ENCODE measurements around the gene NDUFA6.
"Not testable (repeated sequence)": the region's sequence is repeated elsewhere in the genome, so short reads cannot be mapped to it uniquely, and the experiment has no call there.

The NDUFA6 gene

DNA sequence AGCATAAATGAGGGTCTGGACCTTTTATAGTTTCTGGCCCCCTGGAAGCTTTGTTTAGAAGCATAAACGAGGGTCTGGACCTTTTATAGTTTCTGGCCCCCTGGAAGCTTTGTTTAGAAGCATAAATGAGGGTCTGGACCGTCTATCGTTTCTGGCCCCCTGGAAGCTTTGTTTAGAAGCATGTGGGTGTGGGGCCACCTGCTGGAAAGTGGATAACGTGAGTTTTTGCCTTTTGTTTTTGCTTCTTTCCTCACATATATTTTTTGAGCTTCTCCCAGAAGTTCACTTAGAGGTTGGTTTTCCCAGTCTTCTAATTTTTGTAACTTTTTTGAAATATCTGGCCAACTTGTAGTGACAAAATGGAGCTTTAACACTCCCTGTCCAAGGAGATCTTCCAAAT lies 22.2 kb upstream of the NDUFA6 start:
- not testable (repeated sequence) for DNase-seq (ENCODE audit: low read depth)

DNA sequence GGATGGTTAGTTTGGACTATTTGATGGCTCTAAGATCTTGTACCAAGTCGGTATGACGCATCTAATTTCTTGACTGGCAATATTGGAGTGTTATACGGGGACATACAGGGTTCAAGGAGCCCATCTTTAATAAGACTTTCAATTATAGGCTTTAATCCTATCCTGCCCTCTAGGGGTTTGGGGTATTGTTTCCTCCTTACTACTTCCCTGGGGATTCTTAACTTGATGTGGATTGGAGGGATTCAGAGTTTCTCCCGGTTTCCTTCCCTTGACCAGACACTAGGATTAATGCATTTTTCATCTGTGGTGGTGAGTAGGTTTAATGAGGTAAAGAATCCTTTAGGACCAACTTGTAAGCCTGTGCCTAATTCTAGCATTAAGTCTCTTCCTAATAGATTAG lies 21.2 kb upstream of the NDUFA6 start:
- no peak for DNase-seq (ENCODE audit: low read depth)

DNA sequence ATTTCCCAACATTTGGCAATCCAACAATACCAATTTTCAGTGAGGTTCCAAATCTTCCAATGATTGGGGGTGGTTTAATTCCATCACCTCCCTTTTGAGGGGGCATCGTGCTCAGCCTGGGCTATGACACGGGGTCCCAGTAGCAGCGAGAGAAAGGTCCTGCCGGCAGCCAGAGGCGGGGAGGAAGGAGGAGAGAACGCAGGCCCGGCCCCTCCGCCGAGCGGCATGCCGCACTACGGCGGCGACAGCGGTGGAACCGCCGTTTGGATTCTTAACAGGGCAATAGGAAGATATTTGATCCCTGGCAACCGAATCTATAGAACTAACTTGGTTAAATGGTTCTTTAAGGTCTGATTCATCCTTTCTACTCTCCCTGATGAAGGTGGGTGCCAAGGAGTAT lies 18.3 kb upstream of the NDUFA6 start:
- DNase-seq (ENCODE audit: low read depth): no peak

DNA sequence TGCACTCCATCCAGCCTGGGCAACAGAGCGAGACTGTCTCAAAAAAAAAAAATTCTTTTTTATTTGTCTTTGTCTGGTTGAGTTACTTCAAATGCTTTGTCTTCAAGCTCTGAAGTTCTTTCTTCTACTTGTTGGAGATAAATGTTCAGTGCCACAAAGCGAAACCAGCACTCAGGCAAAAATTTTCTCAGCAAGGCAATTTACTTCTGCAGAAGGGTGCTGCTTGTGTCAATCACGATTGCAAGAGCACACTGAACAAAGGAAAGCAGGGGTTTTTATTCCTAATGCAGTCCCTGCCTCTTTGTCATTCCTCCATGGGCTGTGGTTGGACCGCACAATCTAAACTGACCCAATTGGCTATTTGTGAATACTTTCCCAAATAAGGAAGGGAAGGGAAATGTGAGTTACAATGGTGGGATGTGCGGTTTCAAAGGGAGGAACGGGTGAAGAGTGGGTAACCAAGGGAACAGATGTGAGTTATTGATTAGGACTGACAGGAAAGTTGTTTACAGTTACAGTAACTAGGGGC lies 13.8 kb upstream of the NDUFA6 start:
- not testable (repeated sequence) for DNase-seq (ENCODE audit: low read depth)

DNA sequence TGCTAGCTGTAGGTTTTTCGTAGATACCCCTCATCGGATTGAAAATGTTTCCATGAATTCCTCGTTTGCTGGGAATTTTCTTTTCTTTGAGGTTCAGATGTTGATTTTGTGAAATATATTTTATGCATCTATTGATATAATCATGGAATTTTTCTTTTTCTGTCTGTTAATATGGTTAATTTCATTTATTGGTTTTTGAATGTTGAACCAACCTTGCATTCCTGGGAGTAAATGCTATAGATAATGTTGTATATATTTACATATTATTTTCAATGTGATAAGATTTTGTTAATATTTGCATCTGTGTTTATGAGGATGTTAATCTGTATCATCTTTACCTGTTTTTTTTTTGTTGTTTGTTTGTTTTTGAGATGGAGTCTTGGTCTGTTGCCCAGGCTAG lies 10.6 kb upstream of the NDUFA6 start:
- DNase-seq (ENCODE audit: low read depth): no peak

DNA sequence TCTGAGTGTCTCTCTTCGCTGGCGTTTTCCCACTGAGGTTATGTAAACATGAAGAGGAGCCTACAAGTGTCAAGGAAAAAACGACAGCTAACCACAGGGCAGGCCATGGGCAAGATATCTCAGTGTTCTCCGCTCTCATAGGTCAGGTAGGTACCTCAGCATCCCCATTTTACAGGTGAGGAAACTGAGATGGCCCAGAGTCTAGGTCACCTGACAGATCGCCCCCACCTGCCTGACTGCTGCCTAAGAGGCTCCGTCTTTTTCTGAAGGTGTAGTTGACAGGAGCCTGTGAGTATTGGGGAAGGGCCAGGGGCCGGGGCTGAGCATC lies 847 bp upstream of the NDUFA6 start:
- no peak for DNase-seq (ENCODE audit: low read depth)

DNA sequence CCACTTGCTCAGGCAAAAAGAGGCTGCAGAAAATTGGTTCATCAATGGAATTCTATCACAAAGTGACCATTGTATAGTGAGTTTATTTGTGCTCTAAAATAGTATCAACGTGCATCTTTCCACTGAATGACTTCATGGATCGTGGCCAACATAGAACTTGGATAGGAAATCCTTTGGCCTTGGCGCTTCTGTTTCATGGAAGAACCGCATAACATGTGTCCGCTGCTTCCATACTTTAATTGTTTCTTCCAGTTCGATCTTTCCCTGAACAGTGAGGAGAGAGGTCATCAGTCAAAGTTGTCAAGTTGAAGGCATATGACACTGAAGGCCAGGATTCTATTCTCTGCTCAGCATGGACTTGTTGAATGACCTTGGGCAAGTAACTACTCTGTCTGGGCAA lies 4.5 kb downstream of the NDUFA6 start:
- DNase-seq (ENCODE audit: low read depth): no peak

DNA sequence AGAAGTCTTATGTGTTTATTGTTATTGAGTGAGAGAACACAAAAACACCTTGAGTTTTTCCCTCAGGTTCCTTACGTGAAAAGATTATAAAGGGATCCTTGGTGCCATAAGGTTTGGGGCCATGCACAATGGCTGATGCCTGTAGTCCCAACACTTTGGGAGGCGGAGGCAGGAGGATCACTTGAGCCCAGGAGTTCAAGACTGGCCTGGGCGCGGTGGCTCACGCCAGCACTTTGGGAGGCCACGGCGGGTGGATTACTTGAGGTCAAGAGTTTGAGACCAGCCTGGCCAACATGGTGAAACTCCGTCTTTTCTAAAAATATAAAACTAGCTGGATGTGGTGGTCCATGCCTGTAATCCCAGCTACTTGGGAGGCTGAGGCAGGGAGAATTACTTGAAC lies 5.7 kb downstream of the NDUFA6 start:
- DNase-seq (ENCODE audit: low read depth): no peak

DNA sequence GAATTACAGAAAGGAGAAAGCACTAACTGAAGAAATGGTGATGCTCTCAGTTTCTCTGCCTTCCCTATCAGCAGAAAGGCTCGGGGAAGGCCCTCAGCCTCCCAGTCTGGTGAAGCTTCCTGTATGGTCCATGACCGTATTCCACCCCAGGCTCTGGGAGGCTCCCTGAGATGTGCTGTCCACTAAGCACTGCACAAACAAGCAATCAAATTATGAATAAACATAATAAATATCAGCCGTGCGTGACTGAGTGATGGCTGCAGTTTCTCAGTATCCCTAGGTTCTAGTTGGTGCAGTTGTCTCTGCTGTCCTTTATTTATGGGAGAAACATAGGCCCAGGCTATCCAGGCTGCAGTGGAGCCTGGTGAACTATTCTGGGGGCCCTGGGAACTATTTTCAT lies 7.5 kb downstream of the NDUFA6 start:
- no peak for DNase-seq (ENCODE audit: low read depth)

DNA sequence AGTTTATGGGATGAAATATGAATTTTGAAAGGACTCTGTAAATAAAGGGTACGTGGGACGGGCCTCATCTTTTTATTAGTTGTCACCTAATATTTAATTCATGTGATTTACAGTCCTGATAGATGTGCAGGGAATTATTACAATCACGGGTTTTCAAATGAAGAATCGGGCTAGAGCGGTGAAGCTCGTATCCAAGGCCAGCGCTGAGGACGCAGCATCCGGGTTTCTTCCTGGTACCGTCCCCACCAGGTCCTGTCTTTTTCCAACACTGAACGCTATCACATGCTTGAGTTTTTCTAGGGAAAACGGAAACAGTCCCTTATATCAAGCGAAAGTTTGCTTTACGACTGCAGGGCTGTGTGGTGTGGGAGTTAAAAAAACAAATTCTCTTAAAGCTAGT lies 10.3 kb downstream of the NDUFA6 start:
- DNase-seq (ENCODE audit: low read depth): peak; percentile 23

DNA sequence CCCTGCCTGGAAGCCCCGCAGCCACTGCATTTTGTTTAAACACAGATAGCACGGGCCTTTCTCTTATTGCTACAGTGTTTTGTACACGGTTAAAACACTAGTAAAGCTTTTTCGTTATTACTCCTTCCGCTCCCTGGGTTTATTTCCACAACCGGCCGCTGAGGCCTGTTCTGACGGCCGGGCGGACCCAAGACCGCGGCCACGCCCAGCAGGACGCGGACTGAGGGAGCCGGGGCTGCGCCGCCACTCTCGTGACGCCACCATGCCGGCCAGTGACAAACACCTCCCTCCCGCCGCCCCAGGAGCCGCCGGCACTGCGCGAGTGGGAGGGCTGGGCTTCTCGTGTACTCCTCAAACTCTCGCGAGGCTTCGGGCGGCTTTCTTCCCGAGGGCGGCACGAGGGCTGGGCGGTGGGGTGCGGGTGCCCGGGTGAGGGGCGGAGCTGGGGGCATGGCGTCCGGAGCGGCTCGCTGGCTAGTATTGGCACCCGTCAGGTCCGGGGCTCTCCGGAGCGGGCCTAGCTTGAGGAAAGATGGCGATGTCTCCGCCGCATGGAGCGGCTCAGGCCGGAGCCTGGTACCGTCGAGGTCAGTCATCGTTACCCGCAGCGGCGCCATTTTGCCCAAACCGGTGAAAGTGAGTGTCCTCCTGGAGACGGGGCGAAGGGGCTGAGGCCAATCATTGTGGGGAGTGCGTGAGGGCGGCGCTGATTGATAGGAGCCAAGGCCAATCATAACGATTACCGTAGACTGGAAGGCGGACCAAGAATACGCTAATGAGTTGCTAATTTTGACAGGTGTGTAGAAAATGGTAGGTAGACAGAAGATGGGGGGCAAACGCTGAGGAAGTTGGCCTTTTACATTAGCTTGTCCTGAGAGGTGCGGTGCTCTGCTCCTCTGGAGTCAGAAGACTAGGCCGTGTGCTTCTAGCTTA lies 11.0 kb downstream of the NDUFA6 start, which contains the start of gene SMDT1:
SMDT1 (plus strand) TSS at position 382 of the 933 bp plus-strand sequence; CDS start at position 451, 69 bp downstream.
- peak; percentile 97 for DNase-seq (ENCODE audit: low read depth)

DNA sequence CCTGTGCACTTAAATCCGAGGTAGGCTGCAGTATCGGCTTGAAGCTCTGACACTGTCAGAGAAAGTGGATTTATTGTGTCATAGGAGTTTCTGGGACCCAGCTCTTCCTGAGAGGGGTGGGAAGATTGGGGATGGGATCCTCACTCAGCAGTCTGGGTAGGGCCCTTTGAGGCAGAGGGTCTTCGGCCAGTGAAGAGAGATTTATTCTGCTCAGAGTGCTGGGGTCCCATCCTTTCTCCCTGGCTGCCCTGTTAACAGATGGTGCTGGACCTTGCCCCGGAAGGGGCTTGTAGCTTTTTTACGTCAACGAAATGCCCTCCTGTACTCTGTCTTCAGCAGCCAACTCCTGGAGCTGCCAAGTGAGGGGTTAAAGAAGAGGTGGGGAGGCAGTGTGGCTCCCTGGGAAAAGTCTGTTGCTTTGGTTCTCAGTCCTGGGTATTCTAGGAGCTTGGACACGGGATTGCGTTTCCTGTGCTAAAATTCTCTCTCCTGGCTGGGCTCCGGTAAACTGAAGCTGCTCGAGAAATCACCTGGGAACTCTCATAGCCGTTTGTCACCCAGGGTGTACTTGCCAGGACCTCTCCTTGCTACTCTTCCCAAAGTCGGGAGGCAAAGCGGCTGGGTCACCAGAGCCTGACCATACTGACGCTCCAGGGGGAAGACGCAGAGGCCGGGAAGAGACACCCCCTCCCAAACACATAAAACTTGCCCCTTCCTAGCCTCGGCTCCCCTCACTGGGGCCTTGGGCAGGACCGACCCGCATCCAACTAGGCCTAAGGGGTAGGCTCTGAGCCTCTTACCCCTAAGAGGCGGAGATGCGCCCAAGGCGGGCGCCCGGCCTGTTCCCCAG lies 11.9 kb downstream of the NDUFA6 start:
- no peak for DNase-seq (ENCODE audit: low read depth)

DNA sequence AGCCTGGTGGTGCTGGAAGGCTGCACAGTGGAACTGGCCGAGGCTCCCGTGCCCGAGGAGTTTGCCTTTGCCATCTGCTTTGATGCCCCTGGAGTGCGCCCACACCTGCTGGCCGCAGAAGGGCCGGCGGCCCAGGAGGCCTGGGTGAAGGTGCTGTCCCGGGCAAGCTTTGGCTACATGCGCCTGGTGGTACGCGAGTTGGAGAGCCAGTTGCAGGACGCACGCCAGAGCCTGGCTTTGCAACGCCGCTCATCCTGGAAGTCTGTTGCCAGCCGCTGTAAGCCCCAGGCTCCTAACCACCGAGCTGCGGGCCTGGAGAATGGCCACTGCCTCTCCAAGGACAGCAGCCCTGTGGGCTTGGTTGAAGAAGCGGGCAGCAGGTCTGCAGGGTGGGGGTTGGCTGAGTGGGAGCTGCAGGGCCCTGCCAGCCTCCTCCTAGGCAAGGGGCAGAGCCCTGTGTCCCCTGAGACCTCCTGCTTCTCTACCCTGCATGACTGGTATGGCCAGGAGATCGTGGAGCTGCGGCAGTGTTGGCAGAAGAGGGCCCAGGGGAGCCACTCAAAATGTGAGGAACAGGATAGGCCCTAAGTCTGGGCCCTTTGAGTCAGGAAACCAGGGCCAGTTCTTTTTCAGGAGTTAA lies 13.0 kb downstream of the NDUFA6 start:
- DNase-seq (ENCODE audit: low read depth): no peak

DNA sequence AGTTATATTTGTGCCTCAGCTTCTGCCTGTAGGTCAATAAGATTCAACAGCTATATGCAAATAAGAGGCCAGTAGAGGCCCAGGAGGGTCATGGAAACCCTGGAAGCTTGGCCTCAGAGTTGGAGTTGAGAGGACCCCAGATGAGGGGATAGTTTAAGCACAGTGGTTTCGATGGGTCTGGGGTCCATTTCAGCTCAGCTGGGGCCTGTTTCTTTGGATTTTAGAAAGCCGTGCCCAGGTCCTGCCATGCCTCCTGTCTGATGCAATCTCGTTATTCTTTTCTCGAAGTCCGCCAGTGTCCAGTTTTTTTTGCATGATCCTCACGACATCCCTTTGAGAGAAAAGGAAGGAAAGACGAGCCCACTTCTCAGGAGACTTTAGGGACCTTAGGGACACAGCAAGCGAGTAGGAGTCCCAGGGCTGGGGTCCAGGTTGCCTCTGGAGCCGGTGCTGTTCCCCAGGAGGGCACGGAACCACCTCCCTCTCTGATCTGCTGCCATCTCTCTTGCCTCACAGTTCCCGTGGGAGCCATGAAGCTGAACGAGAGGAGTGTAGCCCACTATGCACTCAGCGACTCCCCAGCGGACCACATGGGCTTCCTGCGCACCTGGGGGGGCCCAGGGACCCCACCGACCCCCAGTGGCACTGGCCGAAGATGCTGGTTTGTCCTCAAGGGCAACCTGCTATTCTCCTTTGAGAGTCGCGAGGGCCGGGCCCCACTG lies 13.6 kb downstream of the NDUFA6 start:
- DNase-seq (ENCODE audit: low read depth): no peak

DNA sequence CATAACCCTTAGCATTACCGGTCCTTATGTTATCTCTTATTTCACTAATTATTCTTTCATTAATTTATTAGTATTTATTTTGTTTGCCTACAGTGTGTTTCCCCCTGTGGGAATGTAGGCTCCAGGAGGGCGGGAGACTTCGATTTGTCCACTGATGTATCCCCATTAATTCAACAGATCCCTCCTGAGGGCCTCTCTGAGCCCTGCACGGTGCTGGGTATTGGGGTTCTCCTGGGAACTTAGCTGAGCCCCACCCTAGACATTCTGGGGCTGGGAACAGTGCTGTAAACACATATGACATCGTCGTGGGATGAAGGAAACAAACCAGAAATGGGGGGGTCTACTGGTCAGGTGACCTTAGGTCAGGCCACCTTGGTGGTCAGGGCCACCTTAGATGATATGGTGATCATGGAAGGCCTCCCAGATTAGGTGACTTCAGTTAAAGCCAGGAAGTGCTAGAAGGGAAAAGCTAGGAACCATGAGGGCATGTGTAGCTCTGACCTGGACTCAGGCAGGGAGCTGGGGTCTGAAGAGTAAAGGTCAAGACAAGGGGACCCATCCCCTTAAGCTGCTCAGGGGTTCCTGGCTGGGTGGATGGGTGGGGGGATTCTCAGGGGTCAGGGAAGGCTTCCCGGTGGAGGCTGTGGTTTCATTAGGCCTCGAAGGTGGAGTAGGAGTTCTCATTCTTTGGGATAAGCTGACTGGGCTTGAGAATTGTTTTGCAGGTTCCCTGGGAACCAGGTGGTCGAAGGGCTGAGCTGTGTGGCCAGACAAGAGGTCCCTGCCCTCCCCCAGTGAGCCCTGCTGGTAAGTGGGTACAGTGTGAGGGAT lies 15.5 kb downstream of the NDUFA6 start:
- no peak for DNase-seq (ENCODE audit: low read depth)

DNA sequence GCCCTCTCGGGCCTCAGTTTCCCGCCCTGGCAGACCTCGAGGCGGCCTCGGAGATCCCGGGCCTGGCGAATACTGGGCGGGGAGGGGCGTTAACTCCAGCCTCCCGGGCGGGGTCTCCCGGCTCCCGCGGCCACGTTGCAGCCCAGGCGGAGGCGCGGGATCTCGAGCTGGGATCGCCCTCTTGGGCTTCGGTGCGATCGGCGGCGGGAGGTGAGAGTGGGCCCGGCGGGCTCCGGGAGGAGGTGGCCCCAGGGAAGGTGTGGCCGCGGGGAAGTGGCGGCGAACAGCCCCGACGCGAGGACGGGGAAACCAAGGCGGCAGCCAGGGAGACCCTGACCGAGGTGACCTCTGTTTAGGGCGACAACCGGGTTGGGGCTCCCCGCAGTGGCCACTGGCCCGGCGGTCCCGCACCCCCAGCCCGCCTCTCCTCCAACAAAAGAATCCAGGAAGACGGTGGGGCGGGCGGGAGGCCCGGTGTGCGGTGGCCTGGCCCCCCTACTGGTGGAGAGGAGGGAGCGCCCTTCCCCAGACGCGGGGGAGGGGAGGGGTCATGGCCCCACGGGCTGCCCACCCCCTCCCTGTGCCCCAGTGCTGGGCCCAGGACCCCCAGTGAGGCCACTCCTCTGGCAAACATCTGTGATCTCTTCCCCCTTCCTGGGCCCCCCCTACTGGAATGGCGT lies 16.3 kb downstream of the NDUFA6 start, which contains the start of gene PHETA2:
PHETA2 (plus strand) TSS at position 117 of the 680 bp plus-strand sequence. CDS start 3,046 bp downstream, outside the sequence.
- peak; percentile 18 for DNase-seq (ENCODE audit: low read depth)

DNA sequence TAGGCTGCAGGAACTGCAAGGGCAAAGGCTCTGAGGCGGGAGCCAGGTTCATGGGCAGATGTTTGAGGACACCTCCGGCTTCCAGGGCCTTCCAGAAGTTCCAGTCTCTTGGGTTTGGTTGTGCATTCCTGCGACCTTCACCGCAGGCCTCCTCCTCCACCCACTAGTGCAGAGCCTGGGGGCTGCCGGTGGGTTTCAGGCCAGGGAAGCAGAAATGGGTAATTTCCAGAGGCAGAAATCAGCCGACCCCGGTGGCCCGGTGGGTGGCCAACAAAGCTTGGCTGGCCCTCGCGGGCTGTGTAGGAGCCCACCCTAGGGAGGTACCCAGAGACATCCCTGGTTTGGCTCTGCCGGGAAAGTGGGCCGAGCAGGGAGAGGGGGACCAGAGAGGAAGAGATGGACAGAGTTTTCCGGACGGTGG lies 16.9 kb downstream of the NDUFA6 start:
- no peak for DNase-seq (ENCODE audit: low read depth)

DNA sequence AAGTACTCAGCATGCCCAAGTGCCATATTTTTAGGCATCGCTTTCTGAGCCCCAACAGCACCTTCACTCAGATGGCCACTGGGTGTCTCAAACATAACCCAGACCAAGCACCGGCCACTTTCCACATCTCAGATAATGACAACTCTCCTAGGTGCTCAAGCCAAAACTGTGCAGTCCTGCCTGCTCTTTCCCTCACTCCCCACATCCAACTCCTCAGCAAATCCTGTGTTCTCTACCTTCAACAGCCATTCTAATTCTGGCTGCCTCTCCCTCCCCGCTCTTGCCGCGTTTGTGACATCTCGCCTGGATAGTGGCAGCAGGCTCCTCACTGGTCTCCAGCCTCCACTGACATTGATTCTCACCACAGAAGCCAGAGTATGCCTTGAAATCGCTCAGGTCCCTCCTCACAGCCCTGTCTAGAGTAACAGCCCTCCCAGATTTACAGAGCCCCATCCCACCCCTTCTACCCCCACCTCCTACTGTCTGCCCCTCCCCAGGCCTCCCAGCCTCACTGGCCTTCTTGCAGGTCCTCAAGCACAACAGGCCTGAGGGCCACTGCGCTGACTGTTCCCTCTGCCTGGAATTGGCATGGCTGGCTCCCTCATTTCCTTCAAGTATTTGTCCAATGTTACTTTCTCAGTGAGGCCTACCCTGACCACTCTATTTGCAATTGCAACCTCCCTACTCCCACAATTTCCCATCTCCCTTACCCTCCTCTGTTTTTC lies 17.8 kb downstream of the NDUFA6 start:
- DNase-seq (ENCODE audit: low read depth): no peak

DNA sequence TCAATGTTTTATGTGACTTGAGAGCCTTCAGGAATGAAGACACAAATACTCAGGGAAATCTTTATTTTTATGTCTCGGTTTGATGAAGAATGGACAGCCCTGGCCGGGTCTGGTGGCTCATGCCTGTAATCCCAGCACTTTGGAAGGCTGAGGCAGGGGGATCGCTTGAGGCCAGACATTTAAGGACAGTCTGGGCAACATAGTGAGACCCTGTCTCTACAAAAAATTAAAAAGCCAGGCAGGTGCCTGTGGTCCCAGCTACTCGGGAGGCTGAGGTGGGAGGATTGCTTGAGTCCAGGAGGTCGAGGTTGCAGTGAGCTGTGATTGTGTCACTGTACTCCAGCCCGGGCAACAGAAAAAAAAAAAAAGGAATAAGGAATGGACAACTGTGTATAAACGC lies 19.1 kb downstream of the NDUFA6 start:
- not testable (repeated sequence) for DNase-seq (ENCODE audit: low read depth)

All from stromal cell of bone marrow (primary cell).